OCI-LY3 (cell line): ENCODE data around the gene ARIH1.
"Not testable (repeated sequence)": the region's sequence is repeated elsewhere in the genome, so short reads cannot be mapped to it uniquely, and the experiment has no call there.

ENCODE experiments used
- H2AFZ ChIP-seq: fragments of 200-600, 300-600 bp; shearing (Covaris generic); 2 replicates; pipeline ENCODE4 v1.6.0; 2014; ENCODE audit warnings: antibody characterized with exemption, low read depth, low read length
- H3K27ac ChIP-seq: fragments of 200-600, 300-600 bp; sonication (generic); 2 replicates; pipeline ENCODE4 v1.5.1; 2014; ENCODE audit warnings: mild to moderate bottlenecking, low read length, moderate library complexity, mixed read lengths
- H3K27me3 ChIP-seq: fragments of 200-600, 300-600 bp; sonication (generic); 2 replicates; pipeline ENCODE4 v1.6.1; 2014; ENCODE audit warnings: low read depth, low read length, mixed read lengths
- H3K36me3 ChIP-seq: fragments of 200-600, 300-600 bp; sonication (generic); replicated peaks from 2 replicates; pipeline ENCODE3; 2014; ENCODE audit warnings: low read depth, low read length, mixed read lengths
- H3K4me1 ChIP-seq: fragments of 300-600, 200-600 bp; sonication (generic); 2 replicates; pipeline ENCODE4 v1.6.1; 2014; ENCODE audit warnings: low read length, mixed read lengths
- H3K4me2 ChIP-seq: fragments of 200-600, 300-600 bp; sonication (generic); 2 replicates; pipeline ENCODE4 v1.6.1; 2014; ENCODE audit warnings: low read length, mixed read lengths
- H3K4me3 ChIP-seq: fragments of 300-600, 200-600 bp; sonication (generic); 2 replicates; pipeline ENCODE4 v1.5.1; 2014; ENCODE audit warnings: antibody characterized with exemption, mild to moderate bottlenecking, low read length, moderate library complexity
- H3K79me2 ChIP-seq: fragments of 300-600, 200-600 bp; shearing (Covaris generic); 2 replicates; pipeline ENCODE4 v1.6.1; 2014; ENCODE audit warnings: mild to moderate bottlenecking, low read length, mixed read lengths
- H3K9ac ChIP-seq: fragments of 300-600, 200-600 bp; shearing (Covaris generic); 2 replicates; pipeline ENCODE4 v1.6.0; 2014; ENCODE audit warnings: mild to moderate bottlenecking, low read length, moderate library complexity
- H3K9me3 ChIP-seq: fragments of 200-600, 300-600 bp; shearing (Covaris generic); 2 replicates; pipeline ENCODE4 v1.6.1; 2014; ENCODE audit warnings: low read length, mixed read lengths; ENCODE audit not compliant: insufficient read depth
- H4K20me1 ChIP-seq: fragments of 200-600, 300-600 bp; sonication (generic); 2 replicates; pipeline ENCODE4 v1.6.1; 2016; ENCODE audit warnings: low read length, mixed read lengths; ENCODE audit not compliant: insufficient read depth
- CTCF ChIP-seq: fragments of 200-600, 300-600 bp; sonication (generic); IDR thresholded peaks from 2 replicates; pipeline ENCODE4 v1.5.1; 2014; ENCODE audit warnings: antibody characterized with exemption, low read length, low read depth
- EZH2phosphoT487 ChIP-seq: fragments of 200-600 bp; shearing (Covaris generic); IDR thresholded peaks from 2 replicates; pipeline ENCODE4 v1.6.1; 2018; ENCODE audit warnings: antibody characterized with exemption, mixed run types, low read depth

ARIH1 gene

GRCh38 chr15:72473614-72474465, at the start of gene ARIH1:
Gene ARIH1 (plus strand): TSS chr15:72474330. CDS start chr15:72474640, 310 bp downstream.
- H3K4me3 ChIP-seq, result peak within 1 kb of the TSS; percentile 84
- H3K4me2 ChIP-seq, result peak within 1 kb of the TSS; percentile 91
- no peaks in the 10 kb centered on the region for H3K27me3 ChIP-seq
- peaks cover 29% of the 10 kb centered on the region for H3K36me3 ChIP-seq
- peak within 1 kb of the TSS; percentile 97 for H3K9ac ChIP-seq
- no peaks in the 10 kb centered on the region for H3K9me3 ChIP-seq
- H4K20me1 ChIP-seq, result peaks cover 34% of the 10 kb centered on the region
- H3K4me1 ChIP-seq, result peaks cover 23% of the 10 kb centered on the region
- H2AFZ ChIP-seq, result peak within 1 kb of the TSS; percentile 71
- TF ChIP-seq EZH2phosphoT487 (no peak), CTCF (peak; percentile 38)
- H3K27ac ChIP-seq, result peak within 1 kb of the TSS; percentile 80
- H3K79me2 ChIP-seq, result peaks cover 58% of the 10 kb centered on the region

GRCh38 chr15:72426753-72427152, 47.4 kb upstream of the ARIH1 start:
- H3K4me1 ChIP-seq, result no peaks in the 10 kb centered on the region
- H3K36me3 ChIP-seq, result no peaks in the 10 kb centered on the region
- H3K27me3 ChIP-seq, result peaks cover under 1% of the 10 kb centered on the region; the same call in 1 of the 2 replicates
- no peak overlapping the region for H3K27ac ChIP-seq
- H3K4me2 ChIP-seq, result no peak overlapping the region
- H2AFZ ChIP-seq, result no peak overlapping the region
- no peak for TF ChIP-seq EZH2phosphoT487
- no peak for TF ChIP-seq CTCF
- no peaks in the 10 kb centered on the region for H4K20me1 ChIP-seq
- H3K79me2 ChIP-seq, result no peaks in the 10 kb centered on the region
- no peak overlapping the region for H3K9ac ChIP-seq
- no peak overlapping the region for H3K4me3 ChIP-seq
- H3K9me3 ChIP-seq, result no peaks in the 10 kb centered on the region

- no peaks in the 10 kb centered on the region for H3K36me3 ChIP-seq
- no peaks in the 10 kb centered on the region for H3K79me2 ChIP-seq
- H2AFZ ChIP-seq, result no peak overlapping the region
- H3K4me3 ChIP-seq, result no peak overlapping the region
- H3K9me3 ChIP-seq, result peaks cover 12% of the 10 kb centered on the region; the same call in 1 of the 2 replicates
- no peaks in the 10 kb centered on the region for H3K4me1 ChIP-seq
- H3K27ac ChIP-seq, result no peak overlapping the region
- H3K4me2 ChIP-seq, result no peak overlapping the region
- no peak overlapping the region for H3K9ac ChIP-seq
- peaks cover 23% of the 10 kb centered on the region for H3K27me3 ChIP-seq
- TF ChIP-seq CTCF, result no peak
- TF ChIP-seq EZH2phosphoT487, result no peak
- no peaks in the 10 kb centered on the region for H4K20me1 ChIP-seq
Measured at GRCh38 chr15:72437650-72438316, 36.3 kb upstream of the ARIH1 start.

GRCh38 chr15:72442848-72443247, 31.3 kb upstream of the ARIH1 start:
- not testable (repeated sequence) for H3K9ac ChIP-seq, H3K79me2 ChIP-seq, H3K4me2 ChIP-seq, H3K9me3 ChIP-seq, H3K4me3 ChIP-seq, H3K27me3 ChIP-seq, H3K4me1 ChIP-seq, H3K27ac ChIP-seq, H2AFZ ChIP-seq, H4K20me1 ChIP-seq, H3K36me3 ChIP-seq
